Heart left ventricle (tissue), 16 donors: ENCODE data around the gene BGN. TPM values are rescaled to one million over a fixed set of nuclear protein-coding genes. Genes with fewer than 3 reads are reported as not detected.

Experiments used
- ATAC-seq, 4 donors: fragments of 200-7000 bp; cut with Tn5 transposase; one replicate each; pipeline ENCODE4 v1.9.1; 2020 to 2022; ENCODE audit warnings: moderate library complexity in 4 of 4, mild to moderate bottlenecking in 3 of 4, moderate number of reproducible peaks in 1 of 4
- DNase-seq, 5 donors: peaks; one replicate each; pipeline ENCODE4 v3.0.0-alpha.2; 2020
- H3K27ac ChIP-seq, 12 donors: fragments of 200-600 bp; sonication (generic) in 4 of 12; one replicate each; pipeline versions ENCODE4 v1.5.0 to v1.8.0; 2016 to 2022; ENCODE audit warnings: mild to moderate bottlenecking in 2 of 12
- H3K27me3 ChIP-seq, 9 donors: fragments of 200-600 bp; sonication (generic) in 2 of 9; one replicate each; pipeline versions ENCODE4 v1.5.1 to v1.8.0; 2016 to 2022; ENCODE audit warnings: mild to moderate bottlenecking in 3 of 9
- H3K36me3 ChIP-seq, 9 donors: fragments of 200-600 bp; sonication (generic) in 2 of 9; one replicate each; pipeline versions ENCODE4 v1.5.0 to v1.8.0; 2018 to 2022; ENCODE audit warnings: mild to moderate bottlenecking in 2 of 9
- H3K4me1 ChIP-seq, 12 donors: fragments of 200-600 bp; sonication (generic) in 4 of 12; one replicate each; pipeline versions ENCODE4 v1.5.0 to v1.8.0; 2016 to 2022; ENCODE audit warnings: mild to moderate bottlenecking in 3 of 12
- H3K4me3 ChIP-seq, 12 donors: fragments of 200-600 bp; sonication (generic) in 4 of 12; one replicate each; pipeline versions ENCODE4 v1.5.0 to v1.8.0; 2017 to 2022; ENCODE audit warnings: mild to moderate bottlenecking in 9 of 12, moderate library complexity in 4 of 12
- H3K9me3 ChIP-seq, 12 donors: fragments of 200-600 bp; sonication (generic) in 4 of 12; one replicate each; pipeline versions ENCODE4 v1.5.0 to v1.8.0; 2016 to 2022; ENCODE audit warnings: mild to moderate bottlenecking in 1 of 12
- POLR2A ChIP-seq, 2 donors: fragments of 450-650 bp; IDR thresholded peaks; one replicate each; pipeline ENCODE4 v1.6.1; 2017; ENCODE audit warnings: antibody characterized with exemption in 2 of 2, mild to moderate bottlenecking in 2 of 2, moderate library complexity in 2 of 2
- WGBS, 4 donors: extraction: QIAGEN DNeasy Blood & Tissue Kit in 2 of 4; methylation state at CpG; one replicate each; pipeline versions ENCODE4 v1.1.5 to v1.1.7; 2013 to 2018; 5-methylcytosine and 5-hydroxymethylcytosine counted together
- intact Hi-C, 10 donors: fragments of 100-400 bp; cut with DNase I; formaldehyde crosslinking; loops; one replicate each; pipeline versions ENCODE4 v1.11.1 to v1.14.2; 2022
- polyA plus RNA-seq, 2 donors: library from polyadenylated mRNA; stranded (reverse); fragments of 200-250 nt; gene quantifications; one replicate each; pipeline ENCODE4 v1.2.3, GENCODE V29; 2013
- total RNA-seq, 9 donors: library from RNA; depleted of rRNA in 2 of 9; stranded (reverse); fragments of >200 nt in 2 of 9; fragmentation: NEBNext Ultra II Directional in 3 of 9; extraction: Animal tissue kit (Norgen Biotek cat#: 25700) in 3 of 9; gene quantifications; one replicate each; pipeline versions ENCODE4 v1.1.0 to v1.2.4, GENCODE V29; 2016 to 2023
- TF ChIP-seq, protein P1 (sequence below), 12 donors: fragments of 200-600 bp; sonication (generic) in 4 of 12; IDR thresholded peaks; one replicate each; pipeline versions ENCODE4 v1.5.0 to v1.8.0; 2018 to 2022; ENCODE audit warnings: antibody characterized with exemption in 12 of 12, mild to moderate bottlenecking in 5 of 12
- donor health status: ischemic (EF 13 %, LVEDD 7.1; RV severe dilation, severe dysfunction).
- donor health status: healthy with polysubstance abuse.
- donor health status: DM: no; HTN: yes; CAD: no.
- donor health status: DM: no; HTN: no; CAD: no.
- donor health status: ischemic (EF 25% LVEDD 6.9; RV normal size, moderate dysfunction).
- donor health status: ischemic (EF 25% LVEDD 5.7; RV mildly dilated, moderate dysfunction).
- donor health status: healthy.
- donor health status: DM: yes; HTN: yes; CAD: no.
- donor health status: ischemic (EF 35%, LVEDD 5.7; RV mildly dilated, moderate dysfunction).
- donor health status: nonischemic (EF 11% LVEDD 7.7; RV severe dilation, severe dysfunction).
- donor health status: DM: yes; HTN: yes; CAD: no.
- donor health status: PGD.
- donor health status: ischemic (EF 29% LVEDD 5.4; RV normal size, mild dysfunction).
- donor health status: nonischemic (EF 23%, LVEDD 6.1; RV moderate dilation, normal function).

The BGN gene
- total and polyA plus RNA-seq, 11 donors = 55.7 to 264 (median 76.9) TPM

DNA sequence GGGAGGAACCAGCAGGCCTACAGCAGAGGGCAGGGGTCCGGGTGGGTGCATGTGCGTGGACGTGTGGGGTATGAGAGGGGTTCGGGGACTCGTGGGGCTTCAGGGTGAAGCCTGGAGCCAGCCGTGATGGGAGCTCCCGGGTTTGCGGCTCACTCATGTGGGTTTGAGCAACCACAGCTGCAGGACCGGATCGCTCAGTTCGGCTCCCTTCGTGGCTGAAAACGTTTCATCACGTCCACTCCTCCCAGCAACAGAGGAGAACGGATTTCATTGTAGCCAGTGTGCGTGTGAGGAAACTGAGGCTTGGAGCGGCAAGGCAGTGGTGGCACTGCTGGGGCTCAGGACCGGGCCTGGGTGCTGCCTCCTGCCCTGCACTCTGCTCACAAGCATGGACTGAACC, 10.6 kb downstream of the BGN start:
- WGBS, 4 donors = 83 to 88% (median 86%) methylated on average over 13 to 18 of the region's 18 CpGs
- no peak for TF ChIP-seq POLR2A (IDR thresholded peaks at IDR 0.05)
- TF ChIP-seq, protein P1, sequence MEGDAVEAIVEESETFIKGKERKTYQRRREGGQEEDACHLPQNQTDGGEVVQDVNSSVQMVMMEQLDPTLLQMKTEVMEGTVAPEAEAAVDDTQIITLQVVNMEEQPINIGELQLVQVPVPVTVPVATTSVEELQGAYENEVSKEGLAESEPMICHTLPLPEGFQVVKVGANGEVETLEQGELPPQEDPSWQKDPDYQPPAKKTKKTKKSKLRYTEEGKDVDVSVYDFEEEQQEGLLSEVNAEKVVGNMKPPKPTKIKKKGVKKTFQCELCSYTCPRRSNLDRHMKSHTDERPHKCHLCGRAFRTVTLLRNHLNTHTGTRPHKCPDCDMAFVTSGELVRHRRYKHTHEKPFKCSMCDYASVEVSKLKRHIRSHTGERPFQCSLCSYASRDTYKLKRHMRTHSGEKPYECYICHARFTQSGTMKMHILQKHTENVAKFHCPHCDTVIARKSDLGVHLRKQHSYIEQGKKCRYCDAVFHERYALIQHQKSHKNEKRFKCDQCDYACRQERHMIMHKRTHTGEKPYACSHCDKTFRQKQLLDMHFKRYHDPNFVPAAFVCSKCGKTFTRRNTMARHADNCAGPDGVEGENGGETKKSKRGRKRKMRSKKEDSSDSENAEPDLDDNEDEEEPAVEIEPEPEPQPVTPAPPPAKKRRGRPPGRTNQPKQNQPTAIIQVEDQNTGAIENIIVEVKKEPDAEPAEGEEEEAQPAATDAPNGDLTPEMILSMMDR (IDR thresholded peaks at IDR 0.05) = no peak
- DNase-seq (no peak), ATAC-seq (no peak)
- Histone ChIP-seq H3K9me3 (no peaks in the 10 kb centered on the region), H3K27me3 (peaks cover 0 to 4% (median 0%) of the 10 kb centered on the region in 9 donors), H3K4me3 (no peak overlapping the region), H3K36me3 (peaks cover 0 to 5% (median 0%) of the 10 kb centered on the region in 9 donors), H3K27ac (no peak overlapping the region), H3K4me1 (peaks cover 0 to 7% (median 0%) of the 10 kb centered on the region in 12 donors)
- intact Hi-C loops = loop anchor here in 8 of 10 donors (5.0 to 10.0 kb wide), 5 partner anchors 33 to 541 kb away; partner anchors contain the start of gene HAUS7 (in 3 of the 8)

DNA sequence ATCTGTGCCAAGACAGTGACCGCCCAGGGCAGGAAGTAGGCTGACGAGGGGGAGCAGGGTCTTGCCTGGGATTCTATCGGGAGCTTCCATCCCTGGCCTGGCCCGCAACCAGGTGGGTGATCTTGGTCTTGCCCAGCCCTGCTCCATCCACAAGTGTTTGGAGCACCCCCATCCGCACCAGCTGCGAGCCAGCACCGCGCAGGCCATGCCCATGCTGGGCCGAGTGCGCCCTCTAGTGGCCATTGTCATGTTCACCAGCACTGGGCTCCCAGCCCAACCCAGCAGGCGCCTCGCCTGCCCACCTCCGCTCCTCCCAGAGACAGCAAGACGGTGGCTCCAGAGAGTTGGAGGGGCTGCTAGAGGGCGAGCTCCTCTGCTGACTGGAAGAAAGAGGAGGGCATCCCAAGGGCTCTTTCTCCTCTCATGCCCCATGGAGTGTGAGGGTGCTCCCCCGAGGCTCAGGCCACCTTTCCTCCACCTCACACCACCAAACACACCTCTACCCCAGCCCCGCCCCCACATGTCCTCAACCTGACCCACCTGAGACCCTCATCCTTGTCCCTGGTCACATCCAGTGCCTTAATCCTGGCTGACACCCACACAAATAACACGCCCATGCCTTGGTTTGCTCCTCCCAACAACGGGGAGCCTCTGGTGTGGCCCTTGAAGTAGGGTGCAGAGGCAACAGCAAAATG, 12.9 kb downstream of the BGN start:
- ATAC-seq (peak; percentile 61 to 93 (median 84)), DNase-seq (peak; percentile 75 to 88 (median 79))
- H3K9me3 ChIP-seq = no peaks in the 10 kb centered on the region
- H3K36me3 ChIP-seq = peaks cover 0 to 5% (median 0%) of the 10 kb centered on the region in 9 donors
- 16 to 26% (median 21%) methylated on average over 15 to 19 of the region's 19 CpGs for WGBS, 4 donors
- H3K27me3 ChIP-seq = peaks cover 0 to 4% (median 0%) of the 10 kb centered on the region in 9 donors
- intact Hi-C loops = loop anchor here in 9 of 10 donors (2.0 to 10.0 kb wide), 8 partner anchors 35 to 543 kb away; partner anchors contain the start of gene HAUS7 (in 5 of the 9)
- no peak for TF ChIP-seq POLR2A (IDR thresholded peaks at IDR 0.05)
- TF ChIP-seq, protein P1 (IDR thresholded peaks at IDR 0.05) = peak; percentile 72 to 93 (median 79)
- peak overlapping the region in 2 of 12 donors; percentile 22 to 24 for H3K27ac ChIP-seq
- H3K4me1 ChIP-seq = peaks cover 0 to 7% (median 0%) of the 10 kb centered on the region in 12 donors
- no peak overlapping the region for H3K4me3 ChIP-seq

DNA sequence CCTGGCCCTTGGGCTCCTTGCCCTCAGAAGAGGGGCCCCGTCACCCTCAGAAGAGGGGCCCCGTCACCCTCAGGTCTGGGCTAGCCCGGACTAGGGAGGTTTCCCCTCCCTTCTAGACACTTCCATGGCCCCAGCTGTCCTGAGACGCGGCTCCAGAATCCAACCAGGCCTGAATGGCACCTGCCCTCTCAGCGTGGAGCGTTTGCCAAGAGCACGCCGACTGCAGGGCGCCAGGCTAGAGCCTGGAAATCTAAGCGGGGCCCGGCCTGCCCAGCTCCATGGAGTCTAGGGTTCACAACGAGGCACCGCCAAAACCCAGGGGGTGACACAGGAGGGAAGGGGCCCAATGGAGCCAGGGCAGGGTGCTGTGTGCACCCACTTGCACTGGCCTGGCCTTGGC, 14.8 kb downstream of the BGN start:
- Histone ChIP-seq H3K9me3 (no peaks in the 10 kb centered on the region), H3K27ac (no peak overlapping the region), H3K4me3 (no peak overlapping the region), H3K36me3 (peaks cover 0 to 5% (median 0%) of the 10 kb centered on the region in 9 donors), H3K27me3 (peaks cover 0 to 4% (median 0%) of the 10 kb centered on the region in 9 donors), H3K4me1 (peaks cover 0 to 7% (median 0%) of the 10 kb centered on the region in 12 donors)
- DNase-seq (no peak), ATAC-seq (peak in 1 of 4 donors; percentile 1)
- intact Hi-C loops = loop anchor here in 8 of 10 donors (5.0 to 10.0 kb wide), 5 partner anchors 37 to 545 kb away; partner anchors contain the start of gene HAUS7 (in 3 of the 8)
- 82 to 90% (median 86%) methylated on average over 6 to 14 of the region's 14 CpGs for WGBS, 4 donors
- no peak for TF ChIP-seq POLR2A (IDR thresholded peaks at IDR 0.05)
- TF ChIP-seq, protein P1 (IDR thresholded peaks at IDR 0.05) = no peak

DNA sequence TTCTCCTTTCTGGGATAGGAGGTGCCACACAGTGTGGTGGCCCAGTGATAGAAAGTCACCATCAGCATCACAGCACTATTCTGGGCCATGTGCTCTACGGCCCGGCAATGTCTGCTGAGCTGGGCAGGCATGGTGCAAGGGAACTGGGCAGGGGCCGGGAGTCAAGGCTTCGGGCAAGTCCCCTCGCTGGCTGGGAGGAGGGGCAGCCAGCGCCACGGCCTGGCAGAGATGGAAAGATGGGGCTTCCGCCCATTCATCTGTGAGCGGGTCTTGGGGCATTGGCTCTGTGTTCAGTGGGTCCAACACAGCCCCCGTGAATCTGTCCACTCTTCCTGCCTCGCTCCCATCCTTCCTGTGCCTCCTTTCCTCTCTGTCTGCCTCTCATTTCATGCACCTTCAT, 15.6 kb downstream of the BGN start:
- DNase-seq = no peak
- ATAC-seq = peak in 1 of 4 donors; percentile 9
- TF ChIP-seq POLR2A (IDR thresholded peaks at IDR 0.05) = no peak
- TF ChIP-seq, protein P1 (IDR thresholded peaks at IDR 0.05) = no peak
- peaks cover 0 to 5% (median 0%) of the 10 kb centered on the region in 9 donors for H3K36me3 ChIP-seq
- H3K9me3 ChIP-seq = no peaks in the 10 kb centered on the region
- H3K4me3 ChIP-seq = no peak overlapping the region
- 58 to 72% (median 69%) methylated on average over 9 to 11 of the region's 11 CpGs for WGBS, 4 donors
- intact Hi-C loops = no loop called here
- peaks cover 0 to 7% (median 0%) of the 10 kb centered on the region in 12 donors for H3K4me1 ChIP-seq
- peaks cover 0 to 8% (median 0%) of the 10 kb centered on the region in 9 donors for H3K27me3 ChIP-seq
- no peak overlapping the region for H3K27ac ChIP-seq
